HepG2 (cell line): ENCODE measurements around the gene NPTXR.

ENCODE experiments used
- HMG20B ChIP-seq: conservative IDR thresholded peaks from 2 replicates; pipeline ENCODE4 v1.6.1; 2016; ENCODE audit warnings: missing genetic modification reagents, missing compliant biosample characterization
- RBM39 ChIP-seq: fragments of 200-400 bp; formaldehyde crosslinking; IDR thresholded peaks from one replicate; pipeline ENCODE4 v1.6.1; 2018; ENCODE audit warnings: antibody characterized with exemption, mild to moderate bottlenecking, low read depth, low read length; ENCODE audit not compliant: poor library complexity, severe bottlenecking
- ZBTB49 ChIP-seq: sonication (generic); formaldehyde crosslinking; IDR thresholded peaks from 2 replicates; pipeline ENCODE4 v1.4.0; 2020; ENCODE audit warnings: missing genetic modification reagents, borderline replicate concordance
- TF ChIP-seq, protein P1 (sequence below): sonication (generic); formaldehyde crosslinking; IDR thresholded peaks from 2 replicates; pipeline ENCODE4 v1.5.0; 2020; ENCODE audit warnings: mild to moderate bottlenecking, missing genetic modification reagents, moderate library complexity
- TF ChIP-seq, protein P2 (sequence below): sonication (generic); formaldehyde crosslinking; IDR thresholded peaks from 2 replicates; pipeline ENCODE4 v1.5.0; 2020; ENCODE audit warnings: missing genetic modification reagents, mild to moderate bottlenecking, borderline replicate concordance
- TF ChIP-seq, protein P3 (sequence below): sonication (generic); formaldehyde crosslinking; IDR thresholded peaks from 2 replicates; pipeline ENCODE4 v1.5.1; 2020; ENCODE audit warnings: missing genetic modification reagents, mild to moderate bottlenecking, borderline replicate concordance

GRCh38 chr22:38842512-38843200 is 1.2 kb downstream of the NPTXR start:
- TF ChIP-seq, protein P1, sequence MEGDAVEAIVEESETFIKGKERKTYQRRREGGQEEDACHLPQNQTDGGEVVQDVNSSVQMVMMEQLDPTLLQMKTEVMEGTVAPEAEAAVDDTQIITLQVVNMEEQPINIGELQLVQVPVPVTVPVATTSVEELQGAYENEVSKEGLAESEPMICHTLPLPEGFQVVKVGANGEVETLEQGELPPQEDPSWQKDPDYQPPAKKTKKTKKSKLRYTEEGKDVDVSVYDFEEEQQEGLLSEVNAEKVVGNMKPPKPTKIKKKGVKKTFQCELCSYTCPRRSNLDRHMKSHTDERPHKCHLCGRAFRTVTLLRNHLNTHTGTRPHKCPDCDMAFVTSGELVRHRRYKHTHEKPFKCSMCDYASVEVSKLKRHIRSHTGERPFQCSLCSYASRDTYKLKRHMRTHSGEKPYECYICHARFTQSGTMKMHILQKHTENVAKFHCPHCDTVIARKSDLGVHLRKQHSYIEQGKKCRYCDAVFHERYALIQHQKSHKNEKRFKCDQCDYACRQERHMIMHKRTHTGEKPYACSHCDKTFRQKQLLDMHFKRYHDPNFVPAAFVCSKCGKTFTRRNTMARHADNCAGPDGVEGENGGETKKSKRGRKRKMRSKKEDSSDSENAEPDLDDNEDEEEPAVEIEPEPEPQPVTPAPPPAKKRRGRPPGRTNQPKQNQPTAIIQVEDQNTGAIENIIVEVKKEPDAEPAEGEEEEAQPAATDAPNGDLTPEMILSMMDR (CRISPR knock-in tag) = no peak
- TF ChIP-seq HMG20B (CRISPR knock-in tag) = no peak
- TF ChIP-seq, protein P2, sequence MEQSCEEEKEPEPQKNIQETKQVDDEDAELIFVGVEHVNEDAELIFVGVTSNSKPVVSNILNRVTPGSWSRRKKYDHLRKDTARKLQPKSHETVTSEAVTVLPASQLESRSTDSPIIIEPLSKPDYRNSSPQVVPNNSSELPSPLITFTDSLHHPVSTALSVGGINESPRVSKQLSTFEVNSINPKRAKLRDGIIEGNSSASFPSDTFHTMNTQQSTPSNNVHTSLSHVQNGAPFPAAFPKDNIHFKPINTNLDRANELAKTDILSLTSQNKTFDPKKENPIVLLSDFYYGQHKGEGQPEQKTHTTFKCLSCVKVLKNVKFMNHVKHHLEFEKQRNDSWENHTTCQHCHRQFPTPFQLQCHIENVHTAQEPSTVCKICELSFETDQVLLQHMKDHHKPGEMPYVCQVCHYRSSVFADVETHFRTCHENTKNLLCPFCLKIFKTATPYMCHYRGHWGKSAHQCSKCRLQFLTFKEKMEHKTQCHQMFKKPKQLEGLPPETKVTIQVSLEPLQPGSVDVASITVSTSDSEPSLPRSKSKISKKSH = no peak
- TF ChIP-seq, protein P3, sequence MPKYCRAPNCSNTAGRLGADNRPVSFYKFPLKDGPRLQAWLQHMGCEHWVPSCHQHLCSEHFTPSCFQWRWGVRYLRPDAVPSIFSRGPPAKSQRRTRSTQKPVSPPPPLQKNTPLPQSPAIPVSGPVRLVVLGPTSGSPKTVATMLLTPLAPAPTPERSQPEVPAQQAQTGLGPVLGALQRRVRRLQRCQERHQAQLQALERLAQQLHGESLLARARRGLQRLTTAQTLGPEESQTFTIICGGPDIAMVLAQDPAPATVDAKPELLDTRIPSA (CRISPR knock-in tag) = no peak
- TF ChIP-seq ZBTB49 (CRISPR knock-in tag) = no peak
- no peak for TF ChIP-seq RBM39
